Stomach smooth muscle (tissue), 2 donors: ENCODE data around the gene ITPR2.

Experiments used
- H3K27ac ChIP-seq: one replicate; pipeline ENCODE4 v1.7.0; 2013; ENCODE audit warnings: mild to moderate bottlenecking, low read length, inconsistent platforms
- H3K27me3 ChIP-seq, 2 donors: one replicate each; pipeline ENCODE4 v1.7.0; 2013; ENCODE audit warnings: low read length in 2 of 2; ENCODE audit not compliant: insufficient read depth in 2 of 2, control insufficient read depth in 1 of 2
- H3K36me3 ChIP-seq, 2 donors: one replicate each; pipeline ENCODE4 v1.7.0; 2013; ENCODE audit warnings: low read length in 2 of 2; ENCODE audit not compliant: control insufficient read depth in 2 of 2, insufficient read depth in 2 of 2
- H3K4me1 ChIP-seq: one replicate; pipeline ENCODE4 v1.7.0; 2013; ENCODE audit warnings: low read length; ENCODE audit not compliant: control insufficient read depth, insufficient read depth
- H3K4me3 ChIP-seq, 2 donors: one replicate each; pipeline ENCODE4 v1.7.0; 2013; ENCODE audit warnings: low read length in 2 of 2
- H3K9ac ChIP-seq, 2 donors: one replicate each; pipeline ENCODE4 v1.7.0; 2013; ENCODE audit warnings: low read length in 2 of 2, mild to moderate bottlenecking in 1 of 2
- H3K9me3 ChIP-seq, 2 donors: one replicate each; pipeline ENCODE4 v1.7.0; 2013; ENCODE audit warnings: low read length in 2 of 2; ENCODE audit not compliant: control insufficient read depth in 2 of 2
- donor health status: healthy.
- donor health status: Pancreatic carcinoma.

Gene ITPR2

DNA sequence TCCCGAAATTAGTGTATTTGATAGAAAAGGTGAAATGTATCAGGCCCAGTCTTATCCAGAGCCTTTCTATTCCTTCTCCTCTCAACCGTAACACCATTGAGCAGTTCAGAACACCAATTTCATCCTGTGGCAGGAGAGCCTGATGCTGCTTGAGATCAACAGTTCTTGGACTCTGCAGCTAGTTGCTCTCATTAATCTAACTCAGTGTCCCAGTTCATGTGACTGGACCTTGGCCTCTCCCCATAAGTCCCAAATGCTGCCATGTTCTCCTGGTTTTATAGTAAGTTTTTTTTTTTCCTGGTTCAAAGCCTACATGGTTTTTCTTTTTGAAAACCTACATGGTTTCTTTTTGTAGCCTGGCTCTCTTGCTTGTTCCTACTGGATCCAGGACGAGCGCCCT, 293.9 kb downstream of the ITPR2 start:
- no peaks in the 10 kb centered on the region for H3K4me1 ChIP-seq
- no peaks in the 10 kb centered on the region for H3K36me3 ChIP-seq
- H3K9ac ChIP-seq: no peak overlapping the region
- no peaks in the 10 kb centered on the region for H3K27me3 ChIP-seq
- H3K27ac ChIP-seq: no peak overlapping the region
- no peak overlapping the region for H3K4me3 ChIP-seq
- H3K9me3 ChIP-seq: no peaks in the 10 kb centered on the region

- Histone ChIP-seq H3K9me3 (no peaks in the 10 kb centered on the region), H3K9ac (no peak overlapping the region), H3K36me3 (no peaks in the 10 kb centered on the region), H3K4me3 (no peak overlapping the region), H3K27ac (no peak overlapping the region), H3K4me1 (no peaks in the 10 kb centered on the region), H3K27me3 (no peaks in the 10 kb centered on the region)
Measured at GRCh38 chr12:26537651-26538050, 295.3 kb downstream of the ITPR2 start.

DNA sequence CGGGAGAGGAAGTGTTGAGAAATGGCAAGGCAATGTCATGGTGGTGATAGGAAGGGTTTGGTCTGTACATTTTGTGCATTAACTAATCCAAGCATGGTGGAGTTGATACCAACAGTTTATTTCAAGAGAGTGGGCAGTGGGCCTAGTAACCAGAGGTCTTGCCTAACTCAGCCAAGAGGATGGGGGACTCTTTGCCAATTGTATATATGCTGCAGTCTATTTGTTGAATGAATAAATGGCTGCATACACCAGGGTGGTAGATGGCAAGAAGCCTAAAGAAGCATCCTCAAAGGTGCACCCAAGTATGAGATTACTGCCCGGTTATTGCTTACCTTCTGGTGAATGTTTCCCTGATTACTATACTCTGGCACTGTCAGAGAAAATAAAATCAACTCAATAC, 295.9 kb downstream of the ITPR2 start:
- Histone ChIP-seq H3K9ac (no peak overlapping the region), H3K4me3 (no peak overlapping the region), H3K27ac (no peak overlapping the region), H3K9me3 (no peaks in the 10 kb centered on the region), H3K4me1 (no peaks in the 10 kb centered on the region), H3K36me3 (no peaks in the 10 kb centered on the region), H3K27me3 (no peaks in the 10 kb centered on the region)

DNA sequence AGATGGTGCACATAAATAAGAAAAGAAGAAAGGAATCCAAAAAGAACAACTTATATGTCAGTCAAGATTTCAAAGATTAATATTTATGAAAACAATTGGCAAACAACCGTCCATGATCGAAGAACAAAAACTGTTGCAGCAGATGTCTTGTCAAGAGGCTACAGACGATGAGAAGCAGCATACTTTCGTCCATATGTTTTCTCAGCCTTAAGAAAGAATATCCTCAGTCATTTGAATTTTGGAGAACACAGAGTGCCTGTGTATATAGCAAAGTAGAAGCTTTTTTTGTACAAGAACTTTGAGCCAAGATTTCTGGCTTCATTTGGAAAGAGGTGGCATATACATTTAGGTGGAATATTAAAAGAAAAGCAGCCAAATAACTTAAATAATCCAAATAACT, 297.2 kb downstream of the ITPR2 start:
- no peak overlapping the region for H3K4me3 ChIP-seq
- no peak overlapping the region for H3K9ac ChIP-seq
- H3K27ac ChIP-seq: no peak overlapping the region
- H3K36me3 ChIP-seq: no peaks in the 10 kb centered on the region
- H3K27me3 ChIP-seq: no peaks in the 10 kb centered on the region
- no peaks in the 10 kb centered on the region for H3K4me1 ChIP-seq
- no peaks in the 10 kb centered on the region for H3K9me3 ChIP-seq

DNA sequence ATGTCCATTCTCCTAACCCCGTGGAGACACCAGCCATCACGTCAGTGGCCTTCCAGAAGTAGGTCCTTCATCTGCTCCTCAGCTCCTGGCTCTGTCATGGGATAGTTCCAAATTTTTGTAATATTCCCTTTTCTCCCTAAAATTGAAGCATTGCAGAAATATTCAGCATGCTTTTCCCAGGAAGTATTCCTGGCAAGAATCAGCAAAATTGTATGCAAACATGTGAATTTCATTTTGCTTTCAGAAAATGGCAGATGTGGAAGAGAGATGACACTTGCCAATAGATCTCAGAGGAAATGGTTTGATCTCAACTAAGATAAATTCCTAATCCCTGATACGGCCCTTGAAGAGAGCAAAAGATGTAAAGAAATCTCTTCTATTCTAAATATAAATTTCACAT, 298.9 kb downstream of the ITPR2 start:
- Histone ChIP-seq H3K27ac (no peak overlapping the region), H3K4me3 (no peak overlapping the region), H3K27me3 (no peaks in the 10 kb centered on the region), H3K36me3 (no peaks in the 10 kb centered on the region), H3K9me3 (no peaks in the 10 kb centered on the region), H3K9ac (no peak overlapping the region), H3K4me1 (no peaks in the 10 kb centered on the region)

DNA sequence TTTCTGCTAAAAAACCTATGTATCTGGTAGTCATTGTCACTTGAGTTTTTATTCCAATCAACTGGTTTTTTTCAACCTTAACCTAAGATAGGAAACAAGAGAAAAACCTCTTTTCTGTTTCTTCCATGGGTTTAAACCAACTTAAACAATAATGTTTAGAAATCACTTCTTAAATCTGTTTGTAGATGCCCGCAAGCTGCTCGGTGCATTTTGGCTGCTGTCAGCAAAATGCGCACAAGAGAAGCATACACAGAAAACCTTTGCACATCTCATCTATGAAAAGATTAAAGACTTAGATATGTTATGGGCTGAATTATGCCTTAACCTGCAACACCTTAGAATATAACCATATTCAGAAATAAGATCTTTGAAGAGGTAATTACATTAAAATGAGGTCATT, 299.8 kb downstream of the ITPR2 start:
- H3K4me1 ChIP-seq: no peaks in the 10 kb centered on the region
- H3K27me3 ChIP-seq: no peaks in the 10 kb centered on the region
- no peak overlapping the region for H3K27ac ChIP-seq
- no peak overlapping the region for H3K4me3 ChIP-seq
- no peaks in the 10 kb centered on the region for H3K9me3 ChIP-seq
- no peak overlapping the region for H3K9ac ChIP-seq
- H3K36me3 ChIP-seq: no peaks in the 10 kb centered on the region

DNA sequence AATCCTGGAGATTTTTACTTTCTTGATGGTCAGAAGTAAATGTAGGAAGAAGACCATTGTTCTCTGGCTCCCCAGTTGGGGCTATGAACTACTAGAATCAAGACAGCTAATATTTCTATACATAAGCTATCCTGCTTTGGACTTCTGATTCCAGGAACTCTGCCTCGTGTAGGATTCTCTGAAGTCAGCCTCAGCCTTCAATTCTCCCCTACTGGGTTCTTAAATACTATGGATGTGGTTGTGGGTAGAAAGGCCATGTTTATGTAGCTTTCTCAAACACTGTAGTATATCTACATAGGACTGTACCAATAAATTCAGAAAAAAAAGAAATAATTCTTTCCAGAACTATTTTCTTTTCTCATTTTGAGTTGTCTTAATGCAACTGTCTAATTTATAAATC, 302.5 kb downstream of the ITPR2 start:
- no peak overlapping the region for H3K9ac ChIP-seq
- H3K27me3 ChIP-seq: no peaks in the 10 kb centered on the region
- H3K36me3 ChIP-seq: no peaks in the 10 kb centered on the region
- no peak overlapping the region for H3K27ac ChIP-seq
- peaks cover 0 to under 1% of the 10 kb centered on the region in 2 donors for H3K9me3 ChIP-seq
- no peak overlapping the region for H3K4me3 ChIP-seq
- no peaks in the 10 kb centered on the region for H3K4me1 ChIP-seq

GRCh38 chr12:26528943-26529342, 304.1 kb downstream of the ITPR2 start:
- peaks cover 0 to 7% of the 10 kb centered on the region in 2 donors for H3K9me3 ChIP-seq
- H3K36me3 ChIP-seq: no peaks in the 10 kb centered on the region
- H3K4me1 ChIP-seq: no peaks in the 10 kb centered on the region
- no peaks in the 10 kb centered on the region for H3K27me3 ChIP-seq
- no peak overlapping the region for H3K4me3 ChIP-seq
- H3K9ac ChIP-seq: no peak overlapping the region
- no peak overlapping the region for H3K27ac ChIP-seq

DNA sequence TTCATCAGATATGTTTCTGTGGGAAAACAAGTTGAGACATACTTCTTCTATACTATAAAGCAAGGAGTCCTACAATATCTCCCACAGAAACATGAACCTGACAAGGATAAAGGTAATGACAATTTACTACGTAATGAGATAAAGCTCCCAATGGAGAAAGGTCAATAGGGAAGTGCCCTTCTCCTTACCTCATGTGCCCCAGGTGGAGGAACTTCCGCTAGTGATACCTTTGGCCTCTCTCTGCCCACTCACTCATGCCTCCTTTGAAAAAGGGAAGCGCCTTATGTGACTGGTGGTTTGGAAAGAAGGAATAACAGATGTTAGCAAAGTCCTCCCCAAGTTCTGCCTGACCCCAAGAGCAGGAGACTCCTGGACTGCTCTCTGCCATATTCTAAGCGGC, 305.3 kb downstream of the ITPR2 start:
- peaks cover 0 to 7% of the 10 kb centered on the region in 2 donors for H3K9me3 ChIP-seq
- no peak overlapping the region for H3K4me3 ChIP-seq
- no peaks in the 10 kb centered on the region for H3K27me3 ChIP-seq
- H3K9ac ChIP-seq: no peak overlapping the region
- H3K27ac ChIP-seq: no peak overlapping the region
- H3K36me3 ChIP-seq: no peaks in the 10 kb centered on the region
- H3K4me1 ChIP-seq: no peaks in the 10 kb centered on the region

DNA sequence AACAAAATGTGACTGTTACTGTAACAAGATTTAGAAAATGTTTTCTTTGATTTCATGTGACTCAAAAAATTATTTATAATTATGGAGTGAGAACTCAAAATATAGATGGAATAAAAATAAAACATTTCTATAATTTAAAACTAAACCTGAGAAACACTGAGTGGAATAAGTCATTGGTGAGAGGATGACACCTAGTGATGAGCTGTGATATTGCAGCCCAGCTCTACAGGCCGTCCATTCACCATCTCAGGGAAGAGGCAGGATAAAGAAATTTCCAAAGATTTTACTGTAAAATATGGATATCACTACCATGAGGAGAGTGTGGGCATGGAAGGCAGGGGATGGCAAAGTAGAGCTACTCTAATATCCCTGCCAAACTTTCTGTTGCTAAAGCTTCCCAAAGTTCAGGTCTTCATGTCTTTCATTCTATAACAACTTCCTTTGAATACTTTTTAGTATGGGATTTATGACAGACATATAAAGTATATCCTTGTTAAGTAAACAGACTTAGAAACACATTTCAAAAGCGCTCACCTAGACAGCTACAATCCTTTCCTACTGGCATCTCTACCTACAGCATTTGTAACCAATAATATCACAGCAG, 308.0 kb downstream of the ITPR2 start:
- no peaks in the 10 kb centered on the region for H3K36me3 ChIP-seq
- H3K27ac ChIP-seq: no peak overlapping the region
- H3K4me1 ChIP-seq: no peaks in the 10 kb centered on the region
- H3K9me3 ChIP-seq: peaks cover 0 to 7% of the 10 kb centered on the region in 2 donors
- H3K9ac ChIP-seq: no peak overlapping the region
- no peak overlapping the region for H3K4me3 ChIP-seq
- no peaks in the 10 kb centered on the region for H3K27me3 ChIP-seq

- H3K36me3 ChIP-seq: no peaks in the 10 kb centered on the region
- H3K4me3 ChIP-seq: peak overlapping the region; percentile 16 to 26
- no peaks in the 10 kb centered on the region for H3K27me3 ChIP-seq
- no peaks in the 10 kb centered on the region for H3K4me1 ChIP-seq
- H3K27ac ChIP-seq: peak overlapping the region; percentile 56
- no peak overlapping the region for H3K9ac ChIP-seq
- peaks cover 0 to 7% of the 10 kb centered on the region in 2 donors for H3K9me3 ChIP-seq
Measured at GRCh38 chr12:26523708-26524150, 309.3 kb downstream of the ITPR2 start.
